Retina (tissue), 1 donor: ENCODE data around the gene PPP1R13L.
"Not testable (repeated sequence)": the region's sequence is repeated elsewhere in the genome, so short reads cannot be mapped to it uniquely, and the experiment has no call there.

Experiments used
- DNase-seq: peaks from one replicate; pipeline ENCODE4 v3.0.0-alpha.2; 2016

PPP1R13L gene

GRCh38 chr19:45344621-45345505 lies 60.0 kb downstream of the PPP1R13L start:
- no peak for DNase-seq

GRCh38 chr19:45342911-45343310 lies 62.0 kb downstream of the PPP1R13L start:
- no peak for DNase-seq

DNA sequence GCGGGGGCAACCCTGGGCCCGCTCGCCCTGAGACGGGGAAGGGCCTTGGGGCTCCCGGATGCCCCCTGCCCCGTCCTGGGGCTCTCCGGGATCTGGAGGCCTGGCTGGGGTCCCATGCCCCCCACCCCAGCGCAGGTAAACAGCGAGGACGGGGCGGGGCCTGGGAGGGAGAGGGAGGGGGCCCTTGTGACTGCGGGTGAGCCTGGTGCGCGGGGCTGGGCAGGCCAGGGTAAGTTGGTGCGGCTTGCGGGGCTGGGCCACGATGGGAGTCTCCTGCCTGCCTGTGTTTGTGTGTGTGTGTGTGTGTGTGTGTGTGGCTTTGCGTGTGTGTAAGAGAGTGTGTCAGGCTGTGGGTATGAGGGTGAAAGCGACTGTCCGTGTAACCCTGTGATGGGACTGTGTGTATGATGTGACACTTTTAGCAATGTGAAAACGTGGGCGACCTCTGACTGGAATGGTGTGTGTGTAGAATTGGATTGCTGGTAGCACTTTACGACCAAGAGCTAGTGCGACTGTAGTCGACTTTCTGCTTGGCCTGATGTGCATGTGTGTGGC lies 63.9 kb downstream of the PPP1R13L start:
- no peak for DNase-seq

DNA sequence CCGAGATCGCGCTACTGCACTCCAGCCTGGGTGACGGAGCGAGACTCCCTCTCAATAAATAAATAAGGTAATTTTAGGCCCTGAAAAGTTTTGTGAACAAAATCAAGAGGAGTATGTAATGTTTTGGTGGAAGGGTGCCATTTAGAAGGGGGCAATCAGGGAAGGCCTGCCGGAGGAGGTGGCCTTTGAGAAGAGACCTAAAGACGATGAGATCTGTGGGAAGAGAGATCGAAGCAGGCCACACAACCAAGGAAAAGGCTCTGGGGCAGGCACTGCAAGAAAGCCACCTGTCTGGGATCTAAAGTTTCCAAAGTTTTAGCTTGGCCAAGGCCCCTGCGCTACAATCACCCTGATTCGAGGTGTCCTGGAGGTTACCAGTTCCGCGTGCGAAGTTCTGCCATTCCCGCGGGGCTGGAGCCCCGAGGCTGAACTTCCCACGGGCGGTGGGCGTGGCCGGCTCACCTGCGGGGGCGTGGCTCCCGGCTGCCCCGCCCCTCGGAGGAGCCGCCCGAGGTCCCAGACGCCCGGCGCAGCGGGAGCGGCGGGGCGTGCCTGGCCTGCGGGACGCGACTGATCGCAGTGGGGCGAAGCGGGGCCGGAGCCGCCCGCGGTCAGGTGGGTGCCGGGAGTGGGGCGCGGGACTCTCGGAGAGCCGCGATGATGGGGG lies 64.5 kb downstream of the PPP1R13L start, which contains the start of gene KLC3:
Gene KLC3 (plus strand): TSS at position 519 of the 667 bp plus-strand sequence. CDS start 4,792 bp downstream, outside the sequence.
- DNase-seq, result no peak

GRCh38 chr19:45339629-45340028 lies 65.2 kb downstream of the PPP1R13L start:
- no peak for DNase-seq

DNA sequence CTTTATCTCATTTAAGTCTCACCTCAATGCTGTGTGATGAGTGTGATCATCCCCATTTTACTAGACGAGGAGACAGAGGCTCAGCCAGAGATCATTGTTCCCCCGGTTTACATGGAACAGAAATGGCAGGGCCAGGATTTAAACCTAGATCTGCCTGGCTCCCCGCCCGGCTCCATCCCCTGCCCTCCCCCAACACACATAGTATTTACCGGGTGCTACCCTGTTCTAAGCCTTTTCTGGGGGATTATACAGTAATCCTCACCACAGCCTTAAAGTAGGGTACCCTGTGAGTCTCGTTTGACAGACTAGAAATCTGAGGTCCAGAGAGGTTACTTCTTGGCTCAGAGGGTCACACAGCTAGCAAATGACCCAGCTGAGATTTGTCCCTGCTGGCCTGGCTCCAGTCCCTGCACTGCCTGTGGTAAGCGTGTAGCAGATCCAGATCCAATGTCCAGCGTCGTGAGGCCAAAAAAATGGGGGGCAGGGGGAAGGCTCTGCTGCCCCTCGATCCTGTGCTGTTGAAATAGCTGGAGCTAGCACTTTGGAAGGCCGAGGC lies 68.1 kb downstream of the PPP1R13L start:
- no peak for DNase-seq

GRCh38 chr19:45334881-45335280 lies 70.0 kb downstream of the PPP1R13L start:
- not testable (repeated sequence) for DNase-seq

DNA sequence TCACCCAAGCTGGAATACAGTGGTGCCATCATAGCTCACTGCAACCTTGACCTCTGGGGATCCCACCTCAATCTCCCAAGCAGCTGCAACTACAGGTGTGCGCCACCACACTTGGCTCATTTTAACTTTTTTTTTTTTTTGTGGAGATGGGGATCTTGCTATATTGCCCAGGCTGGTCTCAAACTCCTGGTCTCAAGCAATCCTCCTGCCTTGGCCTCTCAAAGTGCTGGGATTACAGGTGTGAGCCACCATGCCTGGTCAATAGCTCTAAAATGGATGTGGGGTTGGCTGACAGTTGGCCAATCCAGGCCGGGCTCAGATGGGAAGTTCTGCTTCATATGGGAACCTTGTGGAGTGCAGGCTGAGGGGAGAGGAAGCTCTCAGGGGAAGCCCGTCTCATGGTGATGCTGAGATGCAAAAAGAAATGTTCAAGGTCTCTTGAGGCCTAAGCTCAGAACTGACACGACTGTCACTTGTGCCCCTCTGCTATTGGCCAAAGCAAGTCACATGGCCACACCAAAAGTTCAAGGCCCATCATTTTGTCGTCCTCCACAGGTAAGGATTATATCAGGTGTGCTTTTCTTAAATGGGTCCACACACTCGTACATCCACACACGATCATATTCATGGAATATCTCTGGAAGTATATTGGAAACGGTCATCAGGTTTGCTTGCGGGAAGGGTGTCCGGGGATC lies 71.1 kb downstream of the PPP1R13L start:
- no peak for DNase-seq

DNA sequence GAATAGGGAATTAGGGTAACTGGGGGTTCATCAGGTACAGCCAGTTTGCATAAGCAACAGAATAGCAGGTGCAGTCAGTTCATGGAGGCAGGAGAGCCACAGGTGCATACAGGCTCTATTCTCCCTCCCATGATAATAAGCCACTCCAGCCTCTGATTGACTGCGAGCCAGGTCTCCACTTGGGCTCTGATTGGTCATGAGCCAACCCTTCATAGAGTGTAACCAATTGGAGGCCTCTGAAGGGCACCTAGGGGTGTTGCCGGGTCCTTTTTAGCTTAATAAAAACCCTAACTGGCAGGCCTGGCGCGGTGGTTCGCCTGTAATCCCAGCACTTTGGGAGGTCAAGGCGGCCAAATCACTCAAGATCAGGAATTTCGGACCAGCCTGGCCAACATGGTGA lies 73.5 kb downstream of the PPP1R13L start:
- DNase-seq, result no peak
